GM18870 (cell line): Measurements from ENCODE around the gene ANKEF1.

ENCODE experiments used
- ATAC-seq: cut with Tn5 transposase; IDR thresholded peaks from one replicate; pipeline ENCODE4 v1.9.1; 2021; ENCODE audit warnings: moderate library complexity; ENCODE audit not compliant: unreplicated experiment

ANKEF1 gene

GRCh38 chr20:10034717-10035571 is at the start of gene ANKEF1:
Gene ANKEF1, plus strand, starts transcription at chr20:10034987. Its CDS starts 3,315 bp downstream, at chr20:10038302.
- peak; percentile 80 for ATAC-seq

GRCh38 chr20:9985281-9985680 is 49.5 kb upstream of the ANKEF1 start:
- ATAC-seq: no peak

GRCh38 chr20:9985773-9986172 is 49.0 kb upstream of the ANKEF1 start:
- no peak for ATAC-seq

- ATAC-seq: no peak
Observed at GRCh38 chr20:9989066-9989724, 45.6 kb upstream of the ANKEF1 start.

- no peak for ATAC-seq
Observed at GRCh38 chr20:9993137-9993536, 41.6 kb upstream of the ANKEF1 start.

- no peak for ATAC-seq
Observed at GRCh38 chr20:9994676-9995075, 40.1 kb upstream of the ANKEF1 start.

- ATAC-seq: no peak
Observed at GRCh38 chr20:9995510-9996272, 39.1 kb upstream of the ANKEF1 start.

GRCh38 chr20:9996944-9997343 is 37.8 kb upstream of the ANKEF1 start:
- ATAC-seq: no peak

- no peak for ATAC-seq
Observed at GRCh38 chr20:9999645-10000044, 35.1 kb upstream of the ANKEF1 start.

GRCh38 chr20:10002866-10003265 is 31.9 kb upstream of the ANKEF1 start:
- no peak for ATAC-seq

- ATAC-seq: no peak
Observed at GRCh38 chr20:10004900-10005299, 29.9 kb upstream of the ANKEF1 start.

GRCh38 chr20:10005885-10006284 is 28.9 kb upstream of the ANKEF1 start:
- no peak for ATAC-seq

- no peak for ATAC-seq
Observed at GRCh38 chr20:10006447-10007090, 28.2 kb upstream of the ANKEF1 start.

GRCh38 chr20:10007158-10007557 is 27.6 kb upstream of the ANKEF1 start:
- ATAC-seq: no peak

GRCh38 chr20:10007747-10008146 is 27.0 kb upstream of the ANKEF1 start:
- ATAC-seq: no peak

- no peak for ATAC-seq
Observed at GRCh38 chr20:10012464-10012863, 22.3 kb upstream of the ANKEF1 start.

GRCh38 chr20:10014431-10014830 is 20.4 kb upstream of the ANKEF1 start:
- ATAC-seq: no peak

GRCh38 chr20:10020937-10021336 is 13.8 kb upstream of the ANKEF1 start:
- ATAC-seq: no peak

- no peak for ATAC-seq
Observed at GRCh38 chr20:10022625-10023024, 12.2 kb upstream of the ANKEF1 start.

GRCh38 chr20:10023911-10024310 is 10.9 kb upstream of the ANKEF1 start:
- no peak for ATAC-seq
